Measurements from ENCODE around the gene NECAP2.

Gene NECAP2

DNA sequence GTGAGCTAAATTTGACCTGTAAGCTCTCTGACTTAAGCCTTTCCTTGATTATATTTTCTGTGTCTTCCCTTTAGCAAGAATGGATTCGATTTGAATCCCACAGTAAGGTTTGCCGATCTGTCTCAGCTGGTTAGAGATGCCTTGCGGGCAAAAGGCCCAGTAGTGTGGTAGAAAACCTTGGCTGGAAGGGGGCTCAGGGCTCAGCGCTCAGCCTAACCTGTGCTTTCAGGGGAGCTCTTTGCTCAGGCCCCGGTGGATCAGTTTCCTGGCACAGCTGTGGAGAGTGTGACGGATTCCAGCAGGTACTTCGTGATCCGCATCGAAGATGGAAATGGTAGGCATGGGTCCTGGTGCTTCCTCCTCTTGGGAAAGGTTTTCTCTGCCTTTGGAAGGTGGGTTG is 7.1 kb downstream of the NECAP2 start:
- no peaks in the 10 kb centered on the region for H3K9me3 ChIP-seq (replicated peaks; ENCODE audit: insufficient read depth, low read length)
- H3K27me3 ChIP-seq (replicated peaks; ENCODE audit: insufficient read depth, low read length): no peaks in the 10 kb centered on the region
- TF ChIP-seq, protein P1, sequence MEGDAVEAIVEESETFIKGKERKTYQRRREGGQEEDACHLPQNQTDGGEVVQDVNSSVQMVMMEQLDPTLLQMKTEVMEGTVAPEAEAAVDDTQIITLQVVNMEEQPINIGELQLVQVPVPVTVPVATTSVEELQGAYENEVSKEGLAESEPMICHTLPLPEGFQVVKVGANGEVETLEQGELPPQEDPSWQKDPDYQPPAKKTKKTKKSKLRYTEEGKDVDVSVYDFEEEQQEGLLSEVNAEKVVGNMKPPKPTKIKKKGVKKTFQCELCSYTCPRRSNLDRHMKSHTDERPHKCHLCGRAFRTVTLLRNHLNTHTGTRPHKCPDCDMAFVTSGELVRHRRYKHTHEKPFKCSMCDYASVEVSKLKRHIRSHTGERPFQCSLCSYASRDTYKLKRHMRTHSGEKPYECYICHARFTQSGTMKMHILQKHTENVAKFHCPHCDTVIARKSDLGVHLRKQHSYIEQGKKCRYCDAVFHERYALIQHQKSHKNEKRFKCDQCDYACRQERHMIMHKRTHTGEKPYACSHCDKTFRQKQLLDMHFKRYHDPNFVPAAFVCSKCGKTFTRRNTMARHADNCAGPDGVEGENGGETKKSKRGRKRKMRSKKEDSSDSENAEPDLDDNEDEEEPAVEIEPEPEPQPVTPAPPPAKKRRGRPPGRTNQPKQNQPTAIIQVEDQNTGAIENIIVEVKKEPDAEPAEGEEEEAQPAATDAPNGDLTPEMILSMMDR (IDR thresholded peaks at IDR 0.05; ENCODE audit: low read length): no peak
- TF ChIP-seq EZH2 (optimal IDR thresholded peaks at IDR 0.05; ENCODE audit: low read depth, low read length) (no peak), EZH2phosphoT487 (IDR thresholded peaks at IDR 0.05; ENCODE audit: low read length) (no peak)
- H3K4me1 ChIP-seq (ENCODE audit: low read length): peaks cover 25% of the 10 kb centered on the region
- no peak overlapping the region for H3K4me2 ChIP-seq (ENCODE audit: low read depth, low read length)
- no peaks in the 10 kb centered on the region for H3K9me2 ChIP-seq (replicated peaks; ENCODE audit: insufficient read depth, low read length)
- no peaks in the 10 kb centered on the region for H4K20me1 ChIP-seq (ENCODE audit: insufficient read depth, low read length)
- no peak for DNase-seq
- H3K79me2 ChIP-seq (ENCODE audit: low read length): peaks cover 85% of the 10 kb centered on the region
- no peak overlapping the region for H2AFZ ChIP-seq (ENCODE audit: low read length)
- H3K4me3 ChIP-seq (ENCODE audit: low read length): no peak overlapping the region
- peaks cover 20% of the 10 kb centered on the region for H3F3A ChIP-seq (ENCODE audit: insufficient read depth, low read length)
- no peak overlapping the region for H3K9ac ChIP-seq (ENCODE audit: low read length)
- no peak overlapping the region for H3K27ac ChIP-seq (ENCODE audit: low read length)
- H3K36me3 ChIP-seq (replicated peaks; ENCODE audit: insufficient read depth, low read length): peaks cover 10% of the 10 kb centered on the region; the same call in 1 of the 2 replicates

DNA sequence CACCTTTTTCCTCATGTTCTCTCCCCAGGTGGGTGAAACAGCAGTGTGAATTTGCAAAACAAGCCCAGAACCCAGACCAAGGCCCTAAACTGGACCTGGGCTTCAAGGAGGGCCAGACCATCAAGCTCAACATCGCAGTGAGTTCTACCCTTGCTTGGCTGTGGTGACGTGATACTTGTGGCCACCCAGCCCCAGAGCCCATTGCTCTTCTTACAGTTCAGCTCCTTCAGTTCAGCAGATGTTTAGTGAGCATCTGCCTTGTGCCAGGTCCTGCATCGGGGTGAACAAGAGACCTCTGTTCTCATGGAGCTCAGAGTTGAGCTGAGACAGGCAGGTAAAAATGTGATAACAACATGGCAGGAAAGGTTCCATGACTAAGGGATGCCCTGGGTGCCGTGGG is 8.5 kb downstream of the NECAP2 start:
- H3K36me3 ChIP-seq (replicated peaks; ENCODE audit: insufficient read depth, low read length): peaks cover 10% of the 10 kb centered on the region; the same call in 1 of the 2 replicates
- H3K4me3 ChIP-seq (ENCODE audit: low read length): no peak overlapping the region
- peaks cover 74% of the 10 kb centered on the region for H3K79me2 ChIP-seq (ENCODE audit: low read length)
- no peak overlapping the region for H3K9ac ChIP-seq (ENCODE audit: low read length)
- H3K27me3 ChIP-seq (replicated peaks; ENCODE audit: insufficient read depth, low read length): no peaks in the 10 kb centered on the region
- DNase-seq: no peak
- H2AFZ ChIP-seq (ENCODE audit: low read length): no peak overlapping the region
- no peaks in the 10 kb centered on the region for H4K20me1 ChIP-seq (ENCODE audit: insufficient read depth, low read length)
- H3K9me3 ChIP-seq (replicated peaks; ENCODE audit: insufficient read depth, low read length): no peaks in the 10 kb centered on the region
- TF ChIP-seq EZH2 (optimal IDR thresholded peaks at IDR 0.05; ENCODE audit: low read depth, low read length): no peak
- no peak for TF ChIP-seq EZH2phosphoT487 (IDR thresholded peaks at IDR 0.05; ENCODE audit: low read length)
- TF ChIP-seq, protein P1 (IDR thresholded peaks at IDR 0.05; ENCODE audit: low read length): no peak
- H3K4me2 ChIP-seq (ENCODE audit: low read depth, low read length): no peak overlapping the region
- H3K27ac ChIP-seq (ENCODE audit: low read length): no peak overlapping the region
- H3K9me2 ChIP-seq (replicated peaks; ENCODE audit: insufficient read depth, low read length): no peaks in the 10 kb centered on the region
- peaks cover 6% of the 10 kb centered on the region for H3F3A ChIP-seq (ENCODE audit: insufficient read depth, low read length)
- H3K4me1 ChIP-seq (ENCODE audit: low read length): peaks cover 11% of the 10 kb centered on the region

DNA sequence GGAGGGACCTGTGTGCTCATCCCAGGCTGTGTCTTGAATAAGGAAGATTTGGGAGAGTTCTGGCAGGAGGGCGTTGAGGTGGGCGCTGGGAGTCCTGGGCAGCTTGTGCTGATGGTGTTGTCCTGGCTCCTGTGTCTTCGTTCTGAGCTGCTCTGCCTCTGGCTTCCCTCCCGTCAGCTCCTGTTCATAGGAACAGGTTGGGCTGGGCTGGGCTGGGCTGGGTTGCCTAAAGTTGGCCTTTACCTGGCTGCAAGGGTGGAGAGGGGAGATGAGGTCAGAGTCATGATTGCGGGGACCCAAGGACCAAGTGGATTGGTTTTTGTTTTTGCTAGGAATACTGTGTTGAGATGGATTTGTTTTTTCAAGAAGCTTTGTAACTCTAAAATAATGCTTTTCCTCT is 9.1 kb downstream of the NECAP2 start:
- H3K9me2 ChIP-seq (replicated peaks; ENCODE audit: insufficient read depth, low read length): no peaks in the 10 kb centered on the region
- H3K4me1 ChIP-seq (ENCODE audit: low read length): peaks cover 5% of the 10 kb centered on the region
- no peaks in the 10 kb centered on the region for H3K9me3 ChIP-seq (replicated peaks; ENCODE audit: insufficient read depth, low read length)
- H3K27me3 ChIP-seq (replicated peaks; ENCODE audit: insufficient read depth, low read length): no peaks in the 10 kb centered on the region
- H2AFZ ChIP-seq (ENCODE audit: low read length): no peak overlapping the region
- no peak overlapping the region for H3K4me2 ChIP-seq (ENCODE audit: low read depth, low read length)
- H3K27ac ChIP-seq (ENCODE audit: low read length): no peak overlapping the region
- H4K20me1 ChIP-seq (ENCODE audit: insufficient read depth, low read length): no peaks in the 10 kb centered on the region
- H3F3A ChIP-seq (ENCODE audit: insufficient read depth, low read length): no peaks in the 10 kb centered on the region
- DNase-seq: no peak
- H3K9ac ChIP-seq (ENCODE audit: low read length): no peak overlapping the region
- TF ChIP-seq EZH2 (optimal IDR thresholded peaks at IDR 0.05; ENCODE audit: low read depth, low read length): no peak
- TF ChIP-seq EZH2phosphoT487 (IDR thresholded peaks at IDR 0.05; ENCODE audit: low read length): no peak
- TF ChIP-seq, protein P1 (IDR thresholded peaks at IDR 0.05; ENCODE audit: low read length): no peak
- peaks cover 10% of the 10 kb centered on the region; the same call in 1 of the 2 replicates for H3K36me3 ChIP-seq (replicated peaks; ENCODE audit: insufficient read depth, low read length)
- peaks cover 70% of the 10 kb centered on the region for H3K79me2 ChIP-seq (ENCODE audit: low read length)
- no peak overlapping the region for H3K4me3 ChIP-seq (ENCODE audit: low read length)
